Measurements from ENCODE around the gene NXN.

DNA sequence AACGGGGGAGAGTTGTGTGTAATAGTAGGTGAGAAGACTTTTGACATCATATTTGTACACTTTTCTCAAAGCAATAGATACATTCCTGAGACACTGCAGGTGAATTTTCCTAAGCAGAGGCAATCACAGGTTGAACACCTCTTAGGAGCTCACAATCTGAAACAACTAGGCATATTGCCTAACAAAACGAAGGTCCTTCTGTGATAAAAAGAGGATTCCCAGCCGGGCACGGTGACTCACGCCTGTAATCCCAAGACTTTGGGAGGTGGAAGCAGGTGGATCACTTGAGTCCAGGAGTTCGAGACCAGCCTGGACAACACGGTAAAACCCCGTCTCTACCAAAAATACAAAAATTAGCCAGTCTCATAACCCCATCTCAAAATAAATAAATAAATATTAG is 17.4 kb downstream of the NXN start:
- TF ChIP-seq POLR2AphosphoS5 (IDR thresholded peaks at IDR 0.05) (no peak), CTCF (IDR thresholded peaks at IDR 0.05) (no peak), POLR2A (IDR thresholded peaks at IDR 0.05) (no peak), EP300 (IDR thresholded peaks at IDR 0.05) (no peak)
